ENCODE results near the gene ATP2C1. TPM values are rescaled to one million over a fixed set of nuclear protein-coding genes. Genes with fewer than 3 reads are reported as not detected.

The ATP2C1 gene
- total and polyA plus RNA-seq, 2 of the 13 experiments (the other 11 are each of a cell fraction or from before 2014, with no cell fraction given), result 32.4 to 37.6 TPM

DNA sequence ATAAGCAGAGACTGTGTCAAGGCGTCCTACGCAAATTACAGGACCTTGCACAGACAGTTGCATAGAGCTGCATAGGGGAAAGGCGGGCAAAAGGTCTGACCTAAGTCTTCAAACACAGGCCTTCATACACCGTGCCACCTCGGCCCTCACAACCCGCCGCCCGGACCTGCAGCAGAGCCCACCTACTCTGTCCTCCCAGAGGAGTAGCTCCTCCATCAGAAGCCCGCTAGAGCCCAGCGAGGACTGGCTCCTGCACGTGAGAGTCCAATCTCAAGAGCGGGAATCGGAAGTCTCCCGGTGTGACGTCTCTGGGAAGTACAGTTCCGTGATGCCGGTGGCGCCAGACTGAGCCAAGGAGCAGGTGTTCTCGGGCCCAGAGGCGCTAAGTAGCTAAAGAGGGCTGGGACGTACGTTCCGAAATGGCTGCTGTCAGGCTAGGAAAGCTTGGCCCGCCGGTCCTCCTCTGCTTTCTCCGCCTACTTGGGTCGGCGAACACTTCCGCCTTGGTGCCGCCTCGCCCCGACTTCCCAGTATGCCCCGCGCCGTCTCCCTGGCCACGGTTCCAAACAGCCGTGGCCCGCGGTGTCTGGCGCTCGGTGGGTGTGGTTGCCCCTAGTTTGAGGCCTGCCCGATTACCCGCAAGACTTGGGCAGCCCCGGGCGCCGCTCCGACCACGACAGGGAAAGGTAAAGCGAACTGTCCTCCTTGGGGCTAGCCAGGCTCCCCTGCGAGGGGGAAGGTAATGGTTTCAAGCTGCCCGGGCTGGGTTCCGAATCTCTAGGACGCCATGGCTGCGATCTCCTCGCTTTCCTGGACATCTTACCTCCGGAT, 132.7 kb downstream of the ATP2C1 start, which contains the start of the genes ASTE1 and NEK11 (continued):
- TF ChIP-seq, protein P1, sequence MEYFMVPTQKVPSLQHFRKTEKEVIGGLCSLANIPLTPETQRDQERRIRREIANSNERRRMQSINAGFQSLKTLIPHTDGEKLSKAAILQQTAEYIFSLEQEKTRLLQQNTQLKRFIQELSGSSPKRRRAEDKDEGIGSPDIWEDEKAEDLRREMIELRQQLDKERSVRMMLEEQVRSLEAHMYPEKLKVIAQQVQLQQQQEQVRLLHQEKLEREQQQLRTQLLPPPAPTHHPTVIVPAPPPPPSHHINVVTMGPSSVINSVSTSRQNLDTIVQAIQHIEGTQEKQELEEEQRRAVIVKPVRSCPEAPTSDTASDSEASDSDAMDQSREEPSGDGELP (IDR thresholded peaks at IDR 0.05; ENCODE audit: borderline replicate concordance, low read depth), result no peak
- peak; percentile 4; the same call in 1 of the 2 replicates for TF ChIP-seq KLF11 (CRISPR knock-in tag; IDR thresholded peaks at IDR 0.05)
- TF ChIP-seq, protein P2, sequence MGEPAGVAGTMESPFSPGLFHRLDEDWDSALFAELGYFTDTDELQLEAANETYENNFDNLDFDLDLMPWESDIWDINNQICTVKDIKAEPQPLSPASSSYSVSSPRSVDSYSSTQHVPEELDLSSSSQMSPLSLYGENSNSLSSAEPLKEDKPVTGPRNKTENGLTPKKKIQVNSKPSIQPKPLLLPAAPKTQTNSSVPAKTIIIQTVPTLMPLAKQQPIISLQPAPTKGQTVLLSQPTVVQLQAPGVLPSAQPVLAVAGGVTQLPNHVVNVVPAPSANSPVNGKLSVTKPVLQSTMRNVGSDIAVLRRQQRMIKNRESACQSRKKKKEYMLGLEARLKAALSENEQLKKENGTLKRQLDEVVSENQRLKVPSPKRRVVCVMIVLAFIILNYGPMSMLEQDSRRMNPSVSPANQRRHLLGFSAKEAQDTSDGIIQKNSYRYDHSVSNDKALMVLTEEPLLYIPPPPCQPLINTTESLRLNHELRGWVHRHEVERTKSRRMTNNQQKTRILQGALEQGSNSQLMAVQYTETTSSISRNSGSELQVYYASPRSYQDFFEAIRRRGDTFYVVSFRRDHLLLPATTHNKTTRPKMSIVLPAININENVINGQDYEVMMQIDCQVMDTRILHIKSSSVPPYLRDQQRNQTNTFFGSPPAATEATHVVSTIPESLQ (CRISPR knock-in tag; conservative IDR thresholded peaks at IDR 0.05), result 0 out of 2 replicates have a peak, but pooled peaks have one; percentile 34
- TF ChIP-seq, protein P3, sequence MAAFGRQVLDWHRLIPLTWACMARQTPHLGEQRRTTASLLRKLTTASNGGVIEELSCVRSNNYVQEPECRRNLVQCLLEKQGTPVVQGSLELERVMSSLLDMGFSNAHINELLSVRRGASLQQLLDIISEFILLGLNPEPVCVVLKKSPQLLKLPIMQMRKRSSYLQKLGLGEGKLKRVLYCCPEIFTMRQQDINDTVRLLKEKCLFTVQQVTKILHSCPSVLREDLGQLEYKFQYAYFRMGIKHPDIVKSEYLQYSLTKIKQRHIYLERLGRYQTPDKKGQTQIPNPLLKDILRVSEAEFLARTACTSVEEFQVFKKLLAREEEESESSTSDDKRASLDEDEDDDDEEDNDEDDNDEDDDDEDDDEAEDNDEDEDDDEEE (CRISPR knock-in tag; IDR thresholded peaks at IDR 0.05), result no peak
- TF ChIP-seq, protein P4, sequence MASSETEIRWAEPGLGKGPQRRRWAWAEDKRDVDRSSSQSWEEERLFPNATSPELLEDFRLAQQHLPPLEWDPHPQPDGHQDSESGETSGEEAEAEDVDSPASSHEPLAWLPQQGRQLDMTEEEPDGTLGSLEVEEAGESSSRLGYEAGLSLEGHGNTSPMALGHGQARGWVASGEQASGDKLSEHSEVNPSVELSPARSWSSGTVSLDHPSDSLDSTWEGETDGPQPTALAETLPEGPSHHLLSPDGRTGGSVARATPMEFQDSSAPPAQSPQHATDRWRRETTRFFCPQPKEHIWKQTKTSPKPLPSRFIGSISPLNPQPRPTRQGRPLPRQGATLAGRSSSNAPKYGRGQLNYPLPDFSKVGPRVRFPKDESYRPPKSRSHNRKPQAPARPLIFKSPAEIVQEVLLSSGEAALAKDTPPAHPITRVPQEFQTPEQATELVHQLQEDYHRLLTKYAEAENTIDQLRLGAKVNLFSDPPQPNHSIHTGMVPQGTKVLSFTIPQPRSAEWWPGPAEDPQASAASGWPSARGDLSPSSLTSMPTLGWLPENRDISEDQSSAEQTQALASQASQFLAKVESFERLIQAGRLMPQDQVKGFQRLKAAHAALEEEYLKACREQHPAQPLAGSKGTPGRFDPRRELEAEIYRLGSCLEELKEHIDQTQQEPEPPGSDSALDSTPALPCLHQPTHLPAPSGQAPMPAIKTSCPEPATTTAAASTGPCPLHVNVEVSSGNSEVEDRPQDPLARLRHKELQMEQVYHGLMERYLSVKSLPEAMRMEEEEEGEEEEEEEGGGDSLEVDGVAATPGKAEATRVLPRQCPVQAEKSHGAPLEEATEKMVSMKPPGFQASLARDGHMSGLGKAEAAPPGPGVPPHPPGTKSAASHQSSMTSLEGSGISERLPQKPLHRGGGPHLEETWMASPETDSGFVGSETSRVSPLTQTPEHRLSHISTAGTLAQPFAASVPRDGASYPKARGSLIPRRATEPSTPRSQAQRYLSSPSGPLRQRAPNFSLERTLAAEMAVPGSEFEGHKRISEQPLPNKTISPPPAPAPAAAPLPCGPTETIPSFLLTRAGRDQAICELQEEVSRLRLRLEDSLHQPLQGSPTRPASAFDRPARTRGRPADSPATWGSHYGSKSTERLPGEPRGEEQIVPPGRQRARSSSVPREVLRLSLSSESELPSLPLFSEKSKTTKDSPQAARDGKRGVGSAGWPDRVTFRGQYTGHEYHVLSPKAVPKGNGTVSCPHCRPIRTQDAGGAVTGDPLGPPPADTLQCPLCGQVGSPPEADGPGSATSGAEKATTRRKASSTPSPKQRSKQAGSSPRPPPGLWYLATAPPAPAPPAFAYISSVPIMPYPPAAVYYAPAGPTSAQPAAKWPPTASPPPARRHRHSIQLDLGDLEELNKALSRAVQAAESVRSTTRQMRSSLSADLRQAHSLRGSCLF (CRISPR knock-in tag; IDR thresholded peaks at IDR 0.05; ENCODE audit: borderline replicate concordance), result no peak
- no peak for TF ChIP-seq ZNF337 (CRISPR knock-in tag; IDR thresholded peaks at IDR 0.05; ENCODE audit: borderline replicate concordance, low read depth)
- no peak for TF ChIP-seq HOXD1 (CRISPR knock-in tag; IDR thresholded peaks at IDR 0.05)
- TF ChIP-seq ZNF781 (CRISPR knock-in tag; IDR thresholded peaks at IDR 0.05; ENCODE audit: borderline replicate concordance, not compliant biosample characterization), result no peak
- TF ChIP-seq DNMT3B (CRISPR knock-in tag; conservative IDR thresholded peaks at IDR 0.05), result peak; percentile 53; the same call in 1 of the 2 replicates
- TF ChIP-seq HHEX (CRISPR knock-in tag; IDR thresholded peaks at IDR 0.05), result no peak
- TF ChIP-seq FOSL2 (CRISPR knock-in tag; IDR thresholded peaks at IDR 0.05), result no peak
- TF ChIP-seq ZEB1 (IDR thresholded peaks at IDR 0.05; ENCODE audit: insufficient replicate concordance, low read depth), result peak; percentile 15
- peak; percentile 35; the same call in 1 of the 2 replicates for TF ChIP-seq ZNF264 (CRISPR knock-in tag; IDR thresholded peaks at IDR 0.05)
- peak; percentile 85 for TF ChIP-seq NR2C2 (CRISPR knock-in tag; IDR thresholded peaks at IDR 0.05; ENCODE audit: borderline replicate concordance)
- TF ChIP-seq MAZ (IDR thresholded peaks at IDR 0.05; ENCODE audit: borderline replicate concordance, low read depth, low read length), result no peak
- TF ChIP-seq MAZ (CRISPR knock-in tag; IDR thresholded peaks at IDR 0.05; ENCODE audit: low read depth), result peak; percentile 33; the same call in 1 of the 2 replicates
- no peak for TF ChIP-seq TAF15 (IDR thresholded peaks at IDR 0.05; ENCODE audit: low read depth, low read length, poor library complexity, severe bottlenecking)
- no peak for TF ChIP-seq ZNF496 (CRISPR knock-in tag; IDR thresholded peaks at IDR 0.05; ENCODE audit: insufficient replicate concordance)
- peak; percentile 52; the same call in 1 of the 2 replicates for TF ChIP-seq FOXK1 (CRISPR knock-in tag; IDR thresholded peaks at IDR 0.05; ENCODE audit: borderline replicate concordance, low read depth)
- no peak for TF ChIP-seq ZNF790 (CRISPR knock-in tag; IDR thresholded peaks at IDR 0.05; ENCODE audit: borderline replicate concordance)

Data from HepG2 (cell line).